GM19023 (cell line): ENCODE data around the gene RBM34.
"Not testable (repeated sequence)": the region's sequence is repeated elsewhere in the genome, so short reads cannot be mapped to it uniquely, and the experiment has no call there.

Experiments
- ATAC-seq: cut with Tn5 transposase; IDR thresholded peaks from one replicate; pipeline ENCODE4 v1.9.1; 2021; ENCODE audit warnings: mild to moderate bottlenecking, moderate library complexity; ENCODE audit not compliant: unreplicated experiment

The RBM34 gene

GRCh38 chr1:235160957-235161684 lies at the start of gene RBM34:
Gene RBM34 (minus strand): TSS chr1:235161250. CDS start chr1:235161226, 24 bp downstream.
- peak; percentile 98 for ATAC-seq

GRCh38 chr1:235207209-235207565 lies 46.1 kb upstream of the RBM34 start:
- no peak for ATAC-seq

GRCh38 chr1:235206533-235207208 lies 45.6 kb upstream of the RBM34 start:
- ATAC-seq: no peak

- ATAC-seq: no peak
These were observed 44.6 kb upstream of the RBM34 start for GRCh38 chr1:235205687-235206086.

GRCh38 chr1:235203428-235203827 lies 42.4 kb upstream of the RBM34 start:
- ATAC-seq: no peak

- ATAC-seq: not testable (repeated sequence)
These were observed 41.4 kb upstream of the RBM34 start for GRCh38 chr1:235202447-235202846.

GRCh38 chr1:235199441-235199840 lies 38.4 kb upstream of the RBM34 start:
- no peak for ATAC-seq

- ATAC-seq: no peak
These were observed 29.4 kb upstream of the RBM34 start for GRCh38 chr1:235190431-235190830.

- no peak for ATAC-seq
These were observed 26.3 kb upstream of the RBM34 start for GRCh38 chr1:235187316-235187715.

GRCh38 chr1:235181561-235182245 lies 20.7 kb upstream of the RBM34 start:
- ATAC-seq: no peak

- no peak for ATAC-seq
These were observed 19.9 kb upstream of the RBM34 start for GRCh38 chr1:235180916-235181460.

GRCh38 chr1:235176486-235176885 lies 15.4 kb upstream of the RBM34 start:
- no peak for ATAC-seq

- ATAC-seq: no peak
These were observed 8.9 kb upstream of the RBM34 start for GRCh38 chr1:235169986-235170385.

GRCh38 chr1:235168375-235168774 lies 7.3 kb upstream of the RBM34 start:
- no peak for ATAC-seq

- ATAC-seq: no peak
These were observed 756 bp upstream of the RBM34 start for GRCh38 chr1:235161685-235162327.

GRCh38 chr1:235160383-235160956 lies 580 bp downstream of the RBM34 start:
- ATAC-seq: peak; percentile 30

- not testable (repeated sequence) for ATAC-seq
These were observed 1.1 kb downstream of the RBM34 start for GRCh38 chr1:235159930-235160329.

- not testable (repeated sequence) for ATAC-seq
These were observed 1.8 kb downstream of the RBM34 start for GRCh38 chr1:235159284-235159683.

GRCh38 chr1:235158680-235159079 lies 2.4 kb downstream of the RBM34 start:
- ATAC-seq: no peak

GRCh38 chr1:235157150-235157549 lies 3.9 kb downstream of the RBM34 start:
- ATAC-seq: no peak

GRCh38 chr1:235156740-235157139 lies 4.3 kb downstream of the RBM34 start:
- no peak for ATAC-seq
